HL-60 (cell line): ENCODE data around the gene DCHS1.

ENCODE experiments used
- GABPA ChIP-seq: IDR thresholded peaks from 2 replicates; pipeline ENCODE4 v1.6.1; 2012; ENCODE audit warnings: low read depth
- POLR2AphosphoS5 ChIP-seq: IDR thresholded peaks from 2 replicates; pipeline ENCODE4 v1.6.1; 2012; ENCODE audit warnings: low read depth
- SPI1 ChIP-seq: IDR thresholded peaks from 2 replicates; pipeline ENCODE4 v1.6.1; 2012; ENCODE audit warnings: low read depth, mild to moderate bottlenecking, borderline replicate concordance
- TF ChIP-seq, protein P1 (sequence below): IDR thresholded peaks from one replicate; pipeline ENCODE4 v1.5.1; 2011; ENCODE audit warnings: low read length, control low read depth, inconsistent platforms; ENCODE audit not compliant: insufficient read depth
- TF ChIP-seq, protein P2 (sequence below): IDR thresholded peaks from 2 replicates; pipeline ENCODE4 v1.6.1; 2012; ENCODE audit warnings: low read depth; ENCODE audit not compliant: insufficient replicate concordance

GRCh38 chr11:6622261-6623171 lies 33.1 kb downstream of the DCHS1 start:
- TF ChIP-seq, protein P1, sequence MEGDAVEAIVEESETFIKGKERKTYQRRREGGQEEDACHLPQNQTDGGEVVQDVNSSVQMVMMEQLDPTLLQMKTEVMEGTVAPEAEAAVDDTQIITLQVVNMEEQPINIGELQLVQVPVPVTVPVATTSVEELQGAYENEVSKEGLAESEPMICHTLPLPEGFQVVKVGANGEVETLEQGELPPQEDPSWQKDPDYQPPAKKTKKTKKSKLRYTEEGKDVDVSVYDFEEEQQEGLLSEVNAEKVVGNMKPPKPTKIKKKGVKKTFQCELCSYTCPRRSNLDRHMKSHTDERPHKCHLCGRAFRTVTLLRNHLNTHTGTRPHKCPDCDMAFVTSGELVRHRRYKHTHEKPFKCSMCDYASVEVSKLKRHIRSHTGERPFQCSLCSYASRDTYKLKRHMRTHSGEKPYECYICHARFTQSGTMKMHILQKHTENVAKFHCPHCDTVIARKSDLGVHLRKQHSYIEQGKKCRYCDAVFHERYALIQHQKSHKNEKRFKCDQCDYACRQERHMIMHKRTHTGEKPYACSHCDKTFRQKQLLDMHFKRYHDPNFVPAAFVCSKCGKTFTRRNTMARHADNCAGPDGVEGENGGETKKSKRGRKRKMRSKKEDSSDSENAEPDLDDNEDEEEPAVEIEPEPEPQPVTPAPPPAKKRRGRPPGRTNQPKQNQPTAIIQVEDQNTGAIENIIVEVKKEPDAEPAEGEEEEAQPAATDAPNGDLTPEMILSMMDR = no peak
- TF ChIP-seq GABPA (no peak), POLR2AphosphoS5 (no peak), SPI1 (no peak)
- TF ChIP-seq, protein P2, sequence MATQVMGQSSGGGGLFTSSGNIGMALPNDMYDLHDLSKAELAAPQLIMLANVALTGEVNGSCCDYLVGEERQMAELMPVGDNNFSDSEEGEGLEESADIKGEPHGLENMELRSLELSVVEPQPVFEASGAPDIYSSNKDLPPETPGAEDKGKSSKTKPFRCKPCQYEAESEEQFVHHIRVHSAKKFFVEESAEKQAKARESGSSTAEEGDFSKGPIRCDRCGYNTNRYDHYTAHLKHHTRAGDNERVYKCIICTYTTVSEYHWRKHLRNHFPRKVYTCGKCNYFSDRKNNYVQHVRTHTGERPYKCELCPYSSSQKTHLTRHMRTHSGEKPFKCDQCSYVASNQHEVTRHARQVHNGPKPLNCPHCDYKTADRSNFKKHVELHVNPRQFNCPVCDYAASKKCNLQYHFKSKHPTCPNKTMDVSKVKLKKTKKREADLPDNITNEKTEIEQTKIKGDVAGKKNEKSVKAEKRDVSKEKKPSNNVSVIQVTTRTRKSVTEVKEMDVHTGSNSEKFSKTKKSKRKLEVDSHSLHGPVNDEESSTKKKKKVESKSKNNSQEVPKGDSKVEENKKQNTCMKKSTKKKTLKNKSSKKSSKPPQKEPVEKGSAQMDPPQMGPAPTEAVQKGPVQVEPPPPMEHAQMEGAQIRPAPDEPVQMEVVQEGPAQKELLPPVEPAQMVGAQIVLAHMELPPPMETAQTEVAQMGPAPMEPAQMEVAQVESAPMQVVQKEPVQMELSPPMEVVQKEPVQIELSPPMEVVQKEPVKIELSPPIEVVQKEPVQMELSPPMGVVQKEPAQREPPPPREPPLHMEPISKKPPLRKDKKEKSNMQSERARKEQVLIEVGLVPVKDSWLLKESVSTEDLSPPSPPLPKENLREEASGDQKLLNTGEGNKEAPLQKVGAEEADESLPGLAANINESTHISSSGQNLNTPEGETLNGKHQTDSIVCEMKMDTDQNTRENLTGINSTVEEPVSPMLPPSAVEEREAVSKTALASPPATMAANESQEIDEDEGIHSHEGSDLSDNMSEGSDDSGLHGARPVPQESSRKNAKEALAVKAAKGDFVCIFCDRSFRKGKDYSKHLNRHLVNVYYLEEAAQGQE = no peak
